AG04449 (cell line): ENCODE results near the gene GABRG3.

Experiments used
- CTCF ChIA-PET: fragments of 350-600 bp; formaldehyde crosslinking; extraction: SDS; loops from one replicate; lab custom pipeline; 2021; ENCODE audit warnings: antibody characterized with exemption; lab: Yijun Ruan, JAX
- POLR2A ChIA-PET: fragments of 400-600, 350-600 bp; formaldehyde crosslinking; extraction: SDS; loops from one replicate; lab custom pipeline; 2020; ENCODE audit warnings: antibody characterized with exemption, inconsistent platforms; lab: Yijun Ruan, JAX
- DNase-seq: peaks from one replicate; pipeline ENCODE4 v3.0.0-alpha.2; 2010; ENCODE audit warnings: low read depth, low spot score
- H3K4me3 ChIP-seq: 2 replicates; pipeline ENCODE4 v1.5.1; 2011; ENCODE audit warnings: low read depth, mild to moderate bottlenecking, control low read depth, low read length
- CTCF ChIP-seq: IDR thresholded peaks from one replicate; pipeline ENCODE4 v1.5.1; 2011; ENCODE audit warnings: mild to moderate bottlenecking, moderate library complexity, low read length, control low read depth, inconsistent platforms; ENCODE audit not compliant: insufficient read depth; ENCODE audit errors: missing control alignments

Gene GABRG3

GRCh38 chr15:27089676-27090075 is 118.7 kb downstream of the GABRG3 start:
- no peak for TF ChIP-seq CTCF
- DNase-seq = no peak
- ChIA-PET CTCF (no interaction called here), POLR2A (no interaction called here)
- no peak overlapping the region for H3K4me3 ChIP-seq

GRCh38 chr15:27091270-27091940 is 120.4 kb downstream of the GABRG3 start:
- TF ChIP-seq CTCF = no peak
- ChIA-PET CTCF (no interaction called here), POLR2A (no interaction called here)

DNA sequence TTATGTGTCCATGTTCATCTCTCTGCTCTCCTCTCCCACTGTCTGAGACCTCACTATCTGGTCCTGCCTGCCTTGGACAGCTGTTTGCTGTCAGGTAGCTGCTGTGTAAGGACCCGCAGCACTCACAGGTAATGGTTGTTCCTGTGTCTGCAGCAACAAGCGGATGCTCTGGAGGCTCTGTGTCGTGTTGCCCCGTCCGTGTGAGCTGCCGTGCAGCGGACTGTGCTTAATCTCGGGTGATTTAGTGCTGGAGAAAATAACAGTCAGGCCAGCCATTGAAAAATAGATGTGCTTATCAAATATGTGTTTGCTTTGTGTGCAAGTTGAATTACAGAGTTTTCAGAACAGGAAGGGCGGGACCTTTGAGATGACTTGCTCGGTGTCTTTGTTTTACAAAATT is 121.4 kb downstream of the GABRG3 start:
- ChIA-PET CTCF (no interaction called here), POLR2A (no interaction called here)
- no peak for TF ChIP-seq CTCF
- DNase-seq = no peak
- H3K4me3 ChIP-seq = no peak overlapping the region

More at GRCh38 chr15:27091270-27091940, 120.4 kb downstream of the GABRG3 start:
- no peak for DNase-seq
- H3K4me3 ChIP-seq = no peak overlapping the region

DNA sequence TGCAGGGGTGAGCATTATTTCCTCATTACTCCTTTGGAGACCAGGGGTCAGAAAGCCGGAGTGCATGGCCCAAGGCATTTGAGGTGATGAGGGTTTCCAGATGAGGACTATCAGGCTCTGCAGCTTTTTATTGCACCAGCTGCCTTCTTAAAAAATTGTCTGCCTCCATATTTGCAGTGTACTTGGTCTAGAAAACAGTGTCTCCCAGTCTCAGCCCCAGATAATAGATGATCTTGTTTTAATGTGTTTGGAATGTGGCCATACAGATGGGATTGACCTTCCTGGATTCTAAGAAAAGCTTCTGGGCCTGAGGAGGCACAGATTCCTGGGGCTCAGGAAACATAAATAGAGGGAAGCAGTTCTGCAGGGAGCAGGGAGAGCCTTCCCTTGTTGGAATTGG is 123.3 kb downstream of the GABRG3 start:
- ChIA-PET CTCF (no interaction called here), POLR2A (no interaction called here)
- no peak for TF ChIP-seq CTCF
- no peak for DNase-seq
- no peak overlapping the region for H3K4me3 ChIP-seq

- no peak for DNase-seq
- ChIA-PET POLR2A (no interaction called here), CTCF (no interaction called here)
- H3K4me3 ChIP-seq = no peak overlapping the region
- TF ChIP-seq CTCF = no peak
Observed at GRCh38 chr15:27095886-27096624, 125.1 kb downstream of the GABRG3 start.

- POLR2A ChIA-PET = no interaction called here
- DNase-seq = no peak
- no peak overlapping the region for H3K4me3 ChIP-seq
- CTCF ChIA-PET = no interaction called here
- TF ChIP-seq CTCF = no peak
Observed at GRCh38 chr15:27097506-27097905, 126.5 kb downstream of the GABRG3 start.
